IPS-15b (cell line): ENCODE measurements around the gene TRAPPC3.

Experiments
- H3K27me3 ChIP-seq: one replicate; pipeline ENCODE4 v1.6.1; 2013; ENCODE audit warnings: low read length; ENCODE audit not compliant: control insufficient read depth, insufficient read depth
- H3K36me3 ChIP-seq: one replicate; pipeline ENCODE4 v1.6.1; 2013; ENCODE audit warnings: low read length; ENCODE audit not compliant: control insufficient read depth, insufficient read depth
- H3K4me1 ChIP-seq: one replicate; pipeline ENCODE4 v1.6.1; 2013; ENCODE audit warnings: mild to moderate bottlenecking, low read length; ENCODE audit not compliant: control insufficient read depth, insufficient read depth
- H3K4me3 ChIP-seq: one replicate; pipeline ENCODE4 v1.5.1; 2013; ENCODE audit warnings: low read depth, low read length
- H3K9ac ChIP-seq: one replicate; pipeline ENCODE4 v1.6.1; 2013; ENCODE audit warnings: low read depth, mild to moderate bottlenecking, low read length
- H3K9me3 ChIP-seq: one replicate; pipeline ENCODE4 v1.6.1; 2013; ENCODE audit warnings: mild to moderate bottlenecking, low read length; ENCODE audit not compliant: control insufficient read depth, insufficient read depth

TRAPPC3 gene

GRCh38 chr1:36142121-36142520 lies 7.2 kb downstream of the TRAPPC3 start:
- Histone ChIP-seq H3K36me3 (peaks cover 6% of the 10 kb centered on the region), H3K4me1 (no peaks in the 10 kb centered on the region), H3K9me3 (no peaks in the 10 kb centered on the region), H3K9ac (no peak overlapping the region), H3K27me3 (no peaks in the 10 kb centered on the region), H3K4me3 (no peak overlapping the region)

GRCh38 chr1:36139521-36139920 lies 9.8 kb downstream of the TRAPPC3 start:
- peaks cover 6% of the 10 kb centered on the region for H3K36me3 ChIP-seq
- no peaks in the 10 kb centered on the region for H3K4me1 ChIP-seq
- H3K9ac ChIP-seq = no peak overlapping the region
- no peak overlapping the region for H3K4me3 ChIP-seq
- H3K27me3 ChIP-seq = no peaks in the 10 kb centered on the region
- H3K9me3 ChIP-seq = no peaks in the 10 kb centered on the region

GRCh38 chr1:36137776-36138175 lies 11.5 kb downstream of the TRAPPC3 start:
- no peaks in the 10 kb centered on the region for H3K27me3 ChIP-seq

GRCh38 chr1:36137226-36137625 lies 12.1 kb downstream of the TRAPPC3 start:
- H3K4me3 ChIP-seq = no peak overlapping the region
- H3K36me3 ChIP-seq = peaks cover 6% of the 10 kb centered on the region
- no peak overlapping the region for H3K9ac ChIP-seq
- H3K4me1 ChIP-seq = no peaks in the 10 kb centered on the region
- no peaks in the 10 kb centered on the region for H3K9me3 ChIP-seq
- no peaks in the 10 kb centered on the region for H3K27me3 ChIP-seq

More at GRCh38 chr1:36137776-36138175, 11.5 kb downstream of the TRAPPC3 start:
- H3K4me1 ChIP-seq = no peaks in the 10 kb centered on the region
- H3K4me3 ChIP-seq = no peak overlapping the region
- no peak overlapping the region for H3K9ac ChIP-seq
- peaks cover 6% of the 10 kb centered on the region for H3K36me3 ChIP-seq
- H3K9me3 ChIP-seq = no peaks in the 10 kb centered on the region

- no peak overlapping the region for H3K9ac ChIP-seq
- no peaks in the 10 kb centered on the region for H3K9me3 ChIP-seq
- H3K4me1 ChIP-seq = no peaks in the 10 kb centered on the region
- peaks cover 6% of the 10 kb centered on the region for H3K36me3 ChIP-seq
- H3K27me3 ChIP-seq = no peaks in the 10 kb centered on the region
- no peak overlapping the region for H3K4me3 ChIP-seq
Observed at GRCh38 chr1:36136535-36136934, 12.8 kb downstream of the TRAPPC3 start.

GRCh38 chr1:36135796-36136195 lies 13.5 kb downstream of the TRAPPC3 start:
- Histone ChIP-seq H3K36me3 (peaks cover 6% of the 10 kb centered on the region), H3K27me3 (no peaks in the 10 kb centered on the region), H3K9me3 (no peaks in the 10 kb centered on the region), H3K4me3 (no peak overlapping the region), H3K9ac (no peak overlapping the region), H3K4me1 (no peaks in the 10 kb centered on the region)

- H3K9ac ChIP-seq = no peak overlapping the region
- no peaks in the 10 kb centered on the region for H3K4me1 ChIP-seq
- H3K9me3 ChIP-seq = no peaks in the 10 kb centered on the region
- H3K36me3 ChIP-seq = peaks cover 6% of the 10 kb centered on the region
- no peaks in the 10 kb centered on the region for H3K27me3 ChIP-seq
- H3K4me3 ChIP-seq = no peak overlapping the region
Observed at GRCh38 chr1:36135330-36135667, 14.0 kb downstream of the TRAPPC3 start.

- no peaks in the 10 kb centered on the region for H3K4me1 ChIP-seq
- peaks cover 3% of the 10 kb centered on the region for H3K36me3 ChIP-seq
- no peak overlapping the region for H3K4me3 ChIP-seq
- H3K27me3 ChIP-seq = no peaks in the 10 kb centered on the region
- H3K9ac ChIP-seq = no peak overlapping the region
- no peaks in the 10 kb centered on the region for H3K9me3 ChIP-seq
Observed at GRCh38 chr1:36134505-36135329, 14.6 kb downstream of the TRAPPC3 start.

- Histone ChIP-seq H3K27me3 (no peaks in the 10 kb centered on the region), H3K4me3 (no peak overlapping the region), H3K36me3 (peaks cover 3% of the 10 kb centered on the region), H3K9me3 (no peaks in the 10 kb centered on the region), H3K4me1 (no peaks in the 10 kb centered on the region), H3K9ac (no peak overlapping the region)
Observed at GRCh38 chr1:36134031-36134430, 15.3 kb downstream of the TRAPPC3 start.

- no peak overlapping the region for H3K4me3 ChIP-seq
- H3K9me3 ChIP-seq = no peaks in the 10 kb centered on the region
- no peaks in the 10 kb centered on the region for H3K4me1 ChIP-seq
- no peak overlapping the region for H3K9ac ChIP-seq
- H3K36me3 ChIP-seq = peaks cover 3% of the 10 kb centered on the region
- no peaks in the 10 kb centered on the region for H3K27me3 ChIP-seq
Observed at GRCh38 chr1:36133484-36133883, 15.8 kb downstream of the TRAPPC3 start.

- no peaks in the 10 kb centered on the region for H3K9me3 ChIP-seq
- H3K4me3 ChIP-seq = no peak overlapping the region
- no peaks in the 10 kb centered on the region for H3K4me1 ChIP-seq
- no peaks in the 10 kb centered on the region for H3K27me3 ChIP-seq
- no peaks in the 10 kb centered on the region for H3K36me3 ChIP-seq
- H3K9ac ChIP-seq = no peak overlapping the region
Observed at GRCh38 chr1:36132029-36132428, 17.3 kb downstream of the TRAPPC3 start.

- no peaks in the 10 kb centered on the region for H3K4me1 ChIP-seq
- H3K9ac ChIP-seq = no peak overlapping the region
- no peaks in the 10 kb centered on the region for H3K9me3 ChIP-seq
- no peak overlapping the region for H3K4me3 ChIP-seq
- H3K27me3 ChIP-seq = peaks cover 21% of the 10 kb centered on the region
- no peaks in the 10 kb centered on the region for H3K36me3 ChIP-seq
Observed at GRCh38 chr1:36128905-36129206, 20.4 kb downstream of the TRAPPC3 start.
